T-helper 22 cell (primary cell): ENCODE results near the gene TTR.

Experiments
- DNase-seq: peaks from one replicate; pipeline ENCODE4 v3.0.0-alpha.2; 2020; ENCODE audit warnings: low read depth

TTR gene

DNA sequence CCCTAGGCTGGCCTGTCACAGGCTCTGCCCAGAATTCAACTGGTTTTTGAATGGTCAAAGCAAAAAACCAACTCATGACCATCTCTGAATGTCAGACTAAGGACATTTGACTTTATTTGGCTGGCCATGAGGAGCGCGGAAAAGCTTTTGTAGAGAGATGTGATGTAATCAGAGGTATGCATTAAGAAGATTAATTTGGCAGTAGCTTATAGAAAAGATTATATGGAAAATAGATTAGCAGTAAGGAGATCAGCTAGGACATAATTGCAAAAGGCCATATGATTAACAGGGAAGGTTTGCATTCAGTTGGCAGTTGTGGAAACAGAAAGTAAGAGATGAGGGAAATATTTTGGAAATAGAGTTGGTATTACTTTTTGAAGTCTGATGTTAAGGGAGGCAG lies 12.3 kb upstream of the TTR start:
- DNase-seq: no peak

DNA sequence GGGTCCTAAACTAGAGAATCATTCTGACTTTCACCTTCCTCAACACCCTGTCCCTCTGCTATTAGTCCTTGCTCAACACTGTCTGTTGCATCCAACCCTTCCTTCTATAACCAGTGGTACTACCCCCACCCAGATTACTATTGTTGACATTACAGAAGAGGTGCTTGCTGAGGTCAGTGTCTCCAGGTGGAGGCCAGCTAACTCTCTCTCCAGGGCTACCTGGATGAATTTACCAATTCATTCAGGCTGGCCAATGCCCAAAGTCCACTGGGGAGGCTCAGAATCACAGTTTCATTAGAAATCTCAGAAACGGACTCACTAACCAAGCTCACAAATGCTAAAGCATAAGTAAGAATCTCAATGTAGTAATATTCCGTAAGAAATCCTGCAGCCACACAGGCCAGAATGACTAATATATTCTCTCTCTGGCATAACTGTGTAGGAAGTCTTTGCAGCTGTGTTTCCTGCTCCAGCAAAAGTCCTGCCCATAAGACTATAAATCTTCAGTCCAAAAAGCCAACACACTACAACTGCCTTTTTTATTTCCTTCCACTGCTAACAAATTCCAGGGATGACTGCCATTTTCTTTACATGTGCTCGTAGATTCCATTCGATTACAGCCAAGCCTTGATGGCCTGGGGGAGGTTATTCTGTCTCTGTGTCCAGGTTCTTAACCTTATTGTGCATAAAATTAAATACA lies 10.0 kb upstream of the TTR start:
- DNase-seq: no peak

DNA sequence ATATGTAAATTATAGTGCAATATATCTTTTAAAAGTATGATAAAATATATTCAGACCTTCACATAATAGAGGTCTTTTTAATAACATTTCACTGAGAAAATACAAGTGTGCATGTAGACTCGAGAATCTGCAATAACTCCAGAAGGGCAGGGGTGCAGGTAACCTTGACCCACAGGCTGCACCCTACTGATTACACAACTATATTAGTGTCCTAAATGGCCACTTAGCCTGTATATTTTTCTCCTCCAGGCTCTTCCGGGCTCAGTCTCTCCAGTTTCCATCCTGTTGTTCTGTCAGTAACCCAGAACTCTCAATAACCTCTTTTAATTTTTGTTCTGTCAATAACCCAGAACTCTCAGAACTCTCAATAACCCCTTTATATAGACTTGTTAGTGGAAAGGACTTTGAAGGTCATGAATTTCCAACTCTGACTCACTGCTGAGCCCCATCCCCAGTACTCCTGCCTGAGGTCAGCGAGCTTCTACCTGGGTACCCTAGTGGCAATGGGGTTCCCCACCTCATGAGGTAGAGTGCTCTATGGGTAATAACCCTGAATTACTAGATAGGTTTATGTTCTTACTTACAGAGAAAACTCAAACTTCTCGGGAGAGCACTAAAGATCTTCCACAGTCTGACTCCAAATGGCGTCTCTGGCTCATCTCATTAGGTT lies 8.4 kb upstream of the TTR start:
- no peak for DNase-seq

DNA sequence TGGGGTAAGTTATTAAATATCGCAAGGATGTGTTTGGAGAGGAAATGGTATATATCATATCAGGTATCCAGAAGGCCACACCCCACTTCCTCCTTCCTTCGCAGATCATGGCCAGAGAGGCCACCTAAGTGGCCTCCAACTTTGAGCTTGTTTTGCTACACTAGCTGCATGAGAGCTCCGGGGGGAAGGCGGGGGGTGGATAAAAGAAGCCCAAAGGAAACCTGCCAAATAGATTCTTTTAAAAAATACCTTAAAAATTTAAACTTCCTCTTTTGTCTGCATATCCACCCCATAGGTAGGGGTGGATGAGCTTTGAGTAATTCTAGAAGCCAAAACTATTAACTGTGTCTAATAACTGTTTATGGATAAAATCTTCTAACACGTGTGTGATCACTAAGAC lies 5.7 kb upstream of the TTR start:
- DNase-seq: no peak

DNA sequence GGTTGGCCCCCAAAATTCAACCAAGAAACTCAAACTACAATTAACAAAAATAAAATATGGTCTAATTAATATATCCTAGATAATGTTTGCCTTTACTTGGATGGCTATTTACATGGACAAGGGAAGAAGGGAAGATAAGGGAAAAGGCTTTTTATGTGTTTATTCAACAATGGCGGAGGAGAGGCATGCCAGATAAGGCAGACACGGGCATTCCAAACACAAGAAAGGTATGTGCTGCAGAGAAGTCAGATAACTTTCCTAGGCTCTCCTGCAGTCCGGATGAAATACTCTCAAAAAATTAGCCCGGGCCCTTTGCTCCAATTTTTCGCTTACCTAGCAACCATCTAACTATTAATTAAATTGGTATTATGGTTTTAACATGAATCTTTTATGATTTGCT lies 5.1 kb upstream of the TTR start:
- DNase-seq: no peak

DNA sequence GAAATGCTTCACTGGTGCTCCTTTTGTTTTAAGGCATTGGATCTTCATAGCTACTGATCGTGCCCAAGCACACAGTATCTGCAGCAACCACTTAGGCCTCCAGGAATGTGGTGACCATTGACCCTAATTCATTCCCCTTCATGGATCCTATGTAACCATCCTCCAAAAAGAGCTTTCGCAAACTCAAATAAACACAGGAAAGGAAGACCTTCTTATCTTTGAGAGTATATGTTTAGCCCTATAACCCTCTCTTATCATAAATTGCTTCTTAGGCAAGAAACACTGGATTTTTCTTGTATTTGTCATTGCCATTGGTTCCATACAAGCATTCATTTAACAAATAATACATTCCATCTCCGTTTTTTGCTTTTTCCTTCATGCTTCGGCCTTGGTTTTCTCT lies 4.1 kb upstream of the TTR start:
- DNase-seq: no peak

DNA sequence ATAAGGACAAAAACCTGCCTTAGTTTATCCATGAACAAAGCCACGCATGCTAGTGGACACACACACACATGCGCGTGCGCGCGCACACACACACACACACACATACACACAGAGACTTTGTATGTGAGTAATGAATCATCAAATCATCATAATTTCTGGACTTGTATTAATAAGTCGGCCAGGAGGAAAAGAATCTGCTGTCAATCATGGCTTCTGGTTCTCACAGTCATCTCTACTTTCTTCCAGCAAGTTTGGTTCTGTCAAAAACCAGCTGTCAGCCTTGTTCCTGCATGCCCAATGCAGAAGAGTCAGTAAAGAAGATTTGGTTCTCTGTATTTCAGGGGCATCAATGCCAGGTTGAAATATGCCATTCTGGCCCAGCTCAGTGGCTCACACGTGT lies 1.1 kb upstream of the TTR start:
- no peak for DNase-seq

DNA sequence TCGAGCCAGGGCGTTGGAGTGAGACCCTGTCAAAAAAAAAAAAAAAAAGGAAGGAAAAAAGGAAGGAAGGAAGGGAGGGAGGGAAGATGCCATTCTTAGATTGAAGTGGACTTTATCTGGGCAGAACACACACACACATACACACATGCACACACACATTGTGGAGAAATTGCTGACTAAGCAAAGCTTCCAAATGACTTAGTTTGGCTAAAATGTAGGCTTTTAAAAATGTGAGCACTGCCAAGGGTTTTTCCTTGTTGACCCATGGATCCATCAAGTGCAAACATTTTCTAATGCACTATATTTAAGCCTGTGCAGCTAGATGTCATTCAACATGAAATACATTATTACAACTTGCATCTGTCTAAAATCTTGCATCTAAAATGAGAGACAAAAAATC lies 564 bp upstream of the TTR start:
- no peak for DNase-seq

DNA sequence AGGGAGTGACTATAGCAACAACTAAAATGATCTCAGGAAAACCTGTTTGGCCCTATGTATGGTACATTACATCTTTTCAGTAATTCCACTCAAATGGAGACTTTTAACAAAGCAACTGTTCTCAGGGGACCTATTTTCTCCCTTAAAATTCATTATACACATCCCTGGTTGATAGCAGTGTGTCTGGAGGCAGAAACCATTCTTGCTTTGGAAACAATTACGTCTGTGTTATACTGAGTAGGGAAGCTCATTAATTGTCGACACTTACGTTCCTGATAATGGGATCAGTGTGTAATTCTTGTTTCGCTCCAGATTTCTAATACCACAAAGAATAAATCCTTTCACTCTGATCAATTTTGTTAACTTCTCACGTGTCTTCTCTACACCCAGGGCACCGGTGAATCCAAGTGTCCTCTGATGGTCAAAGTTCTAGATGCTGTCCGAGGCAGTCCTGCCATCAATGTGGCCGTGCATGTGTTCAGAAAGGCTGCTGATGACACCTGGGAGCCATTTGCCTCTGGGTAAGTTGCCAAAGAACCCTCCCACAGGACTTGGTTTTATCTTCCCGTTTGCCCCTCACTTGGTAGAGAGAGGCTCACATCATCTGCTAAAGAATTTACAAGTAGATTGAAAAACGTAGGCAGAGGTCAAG lies 955 bp downstream of the TTR start:
- DNase-seq: no peak

DNA sequence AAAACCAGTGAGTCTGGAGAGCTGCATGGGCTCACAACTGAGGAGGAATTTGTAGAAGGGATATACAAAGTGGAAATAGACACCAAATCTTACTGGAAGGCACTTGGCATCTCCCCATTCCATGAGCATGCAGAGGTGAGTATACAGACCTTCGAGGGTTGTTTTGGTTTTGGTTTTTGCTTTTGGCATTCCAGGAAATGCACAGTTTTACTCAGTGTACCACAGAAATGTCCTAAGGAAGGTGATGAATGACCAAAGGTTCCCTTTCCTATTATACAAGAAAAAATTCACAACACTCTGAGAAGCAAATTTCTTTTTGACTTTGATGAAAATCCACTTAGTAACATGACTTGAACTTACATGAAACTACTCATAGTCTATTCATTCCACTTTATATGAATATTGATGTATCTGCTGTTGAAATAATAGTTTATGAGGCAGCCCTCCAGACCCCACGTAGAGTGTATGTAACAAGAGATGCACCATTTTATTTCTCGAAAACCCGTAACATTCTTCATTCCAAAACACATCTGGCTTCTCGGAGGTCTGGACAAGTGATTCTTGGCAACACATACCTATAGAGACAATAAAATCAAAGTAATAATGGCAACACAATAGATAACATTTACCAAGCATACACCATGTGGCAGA lies 3.6 kb downstream of the TTR start:
- DNase-seq: no peak

DNA sequence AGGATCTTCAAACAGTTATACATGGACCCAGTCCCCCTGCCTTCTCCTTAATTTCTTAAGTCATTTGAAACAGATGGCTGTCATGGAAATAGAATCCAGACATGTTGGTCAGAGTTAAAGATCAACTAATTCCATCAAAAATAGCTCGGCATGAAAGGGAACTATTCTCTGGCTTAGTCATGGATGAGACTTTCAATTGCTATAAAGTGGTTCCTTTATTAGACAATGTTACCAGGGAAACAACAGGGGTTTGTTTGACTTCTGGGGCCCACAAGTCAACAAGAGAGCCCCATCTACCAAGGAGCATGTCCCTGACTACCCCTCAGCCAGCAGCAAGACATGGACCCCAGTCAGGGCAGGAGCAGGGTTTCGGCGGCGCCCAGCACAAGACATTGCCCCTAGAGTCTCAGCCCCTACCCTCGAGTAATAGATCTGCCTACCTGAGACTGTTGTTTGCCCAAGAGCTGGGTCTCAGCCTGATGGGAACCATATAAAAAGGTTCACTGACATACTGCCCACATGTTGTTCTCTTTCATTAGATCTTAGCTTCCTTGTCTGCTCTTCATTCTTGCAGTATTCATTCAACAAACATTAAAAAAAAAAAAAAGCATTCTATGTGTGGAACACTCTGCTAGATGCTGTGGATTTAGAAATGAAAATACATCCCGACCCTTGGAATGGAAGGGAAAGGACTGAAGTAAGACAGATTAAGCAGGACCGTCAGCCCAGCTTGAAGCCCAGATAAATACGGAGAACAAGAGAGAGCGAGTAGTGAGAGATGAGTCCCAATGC lies 4.6 kb downstream of the TTR start:
- no peak for DNase-seq

DNA sequence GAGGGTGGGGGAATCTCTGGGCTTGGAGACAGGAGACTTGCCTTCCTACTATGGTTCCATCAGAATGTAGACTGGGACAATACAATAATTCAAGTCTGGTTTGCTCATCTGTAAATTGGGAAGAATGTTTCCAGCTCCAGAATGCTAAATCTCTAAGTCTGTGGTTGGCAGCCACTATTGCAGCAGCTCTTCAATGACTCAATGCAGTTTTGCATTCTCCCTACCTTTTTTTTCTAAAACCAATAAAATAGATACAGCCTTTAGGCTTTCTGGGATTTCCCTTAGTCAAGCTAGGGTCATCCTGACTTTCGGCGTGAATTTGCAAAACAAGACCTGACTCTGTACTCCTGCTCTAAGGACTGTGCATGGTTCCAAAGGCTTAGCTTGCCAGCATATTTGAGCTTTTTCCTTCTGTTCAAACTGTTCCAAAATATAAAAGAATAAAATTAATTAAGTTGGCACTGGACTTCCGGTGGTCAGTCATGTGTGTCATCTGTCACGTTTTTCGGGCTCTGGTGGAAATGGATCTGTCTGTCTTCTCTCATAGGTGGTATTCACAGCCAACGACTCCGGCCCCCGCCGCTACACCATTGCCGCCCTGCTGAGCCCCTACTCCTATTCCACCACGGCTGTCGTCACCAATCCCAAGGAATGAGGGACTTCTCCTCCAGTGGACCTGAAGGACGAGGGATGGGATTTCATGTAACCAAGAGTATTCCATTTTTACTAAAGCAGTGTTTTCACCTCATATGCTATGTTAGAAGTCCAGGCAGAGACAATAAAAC lies 6.5 kb downstream of the TTR start:
- no peak for DNase-seq

DNA sequence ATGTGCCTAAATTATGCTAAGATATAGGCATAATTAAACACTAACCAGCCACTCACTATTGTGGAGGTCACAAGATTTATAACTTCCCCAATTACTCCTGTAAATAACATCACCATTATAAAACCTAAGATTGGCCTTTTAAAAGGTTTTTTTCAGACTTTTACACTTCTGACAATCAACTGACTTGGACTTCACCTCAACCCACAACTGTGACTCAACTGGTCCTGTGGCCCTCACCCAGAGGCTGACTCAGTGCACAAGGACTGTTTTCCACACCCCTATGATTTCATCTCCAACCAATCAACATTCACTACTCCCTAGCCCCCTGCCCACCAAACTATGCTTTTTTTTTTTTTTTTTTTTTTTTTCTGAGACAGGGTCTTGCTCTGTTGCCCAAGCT lies 11.6 kb downstream of the TTR start:
- DNase-seq: no peak

DNA sequence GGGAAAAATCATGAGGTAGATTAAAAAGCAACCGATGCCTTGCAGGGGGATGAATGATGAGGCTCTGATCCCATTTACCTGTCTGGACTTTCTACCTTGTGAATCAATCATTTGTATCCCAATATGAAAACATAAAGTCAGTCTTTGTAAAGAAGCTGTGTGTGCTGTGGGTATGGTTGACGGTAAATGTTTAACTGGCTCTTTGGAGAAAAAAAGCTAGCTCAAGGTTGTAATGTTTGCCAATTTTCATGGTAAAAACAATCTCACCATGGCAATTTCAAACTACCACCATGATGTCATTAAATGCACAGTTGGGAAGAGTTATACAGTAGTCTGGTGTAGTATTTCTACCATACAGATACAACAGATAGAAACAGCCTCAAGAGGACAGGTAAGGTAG lies 14.6 kb downstream of the TTR start:
- no peak for DNase-seq

DNA sequence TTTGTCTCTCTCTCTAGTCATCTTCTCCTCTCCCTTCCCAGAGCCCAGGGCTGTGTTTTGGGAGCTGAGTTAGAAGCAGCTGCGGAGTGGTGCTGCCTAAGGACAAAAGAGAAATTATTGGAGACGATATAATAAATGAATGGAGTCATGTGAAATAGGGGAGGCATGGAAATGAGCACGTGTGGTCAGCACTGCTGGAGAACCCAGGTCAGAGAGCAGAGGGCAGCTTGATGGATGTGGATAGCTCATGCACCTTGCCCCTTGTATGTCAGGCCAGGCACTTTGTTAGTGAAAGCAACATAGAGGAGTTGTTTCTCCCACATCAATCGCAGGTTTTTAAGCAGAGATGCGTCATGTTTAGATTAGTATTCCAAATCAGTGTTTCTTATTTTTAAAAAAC lies 15.7 kb downstream of the TTR start:
- no peak for DNase-seq

DNA sequence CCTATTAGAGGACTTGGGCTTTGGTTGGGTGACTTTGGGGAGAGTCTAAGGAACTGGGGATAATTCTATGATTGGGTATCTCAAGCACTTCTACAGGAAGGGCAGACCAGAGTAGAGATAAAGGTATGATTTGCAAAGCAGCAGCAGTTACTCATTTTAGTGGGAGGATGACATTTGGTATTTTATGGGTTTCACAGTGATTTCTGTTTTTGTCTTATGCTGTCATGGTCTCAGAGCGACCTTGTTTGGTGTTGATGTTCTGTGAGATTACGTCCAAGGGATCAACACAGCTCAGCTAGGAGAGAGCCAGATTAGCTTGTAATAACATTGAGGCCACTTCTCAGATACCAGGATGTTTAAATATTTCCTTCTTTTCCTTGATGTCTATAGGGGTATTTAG lies 18.2 kb downstream of the TTR start:
- DNase-seq: no peak

DNA sequence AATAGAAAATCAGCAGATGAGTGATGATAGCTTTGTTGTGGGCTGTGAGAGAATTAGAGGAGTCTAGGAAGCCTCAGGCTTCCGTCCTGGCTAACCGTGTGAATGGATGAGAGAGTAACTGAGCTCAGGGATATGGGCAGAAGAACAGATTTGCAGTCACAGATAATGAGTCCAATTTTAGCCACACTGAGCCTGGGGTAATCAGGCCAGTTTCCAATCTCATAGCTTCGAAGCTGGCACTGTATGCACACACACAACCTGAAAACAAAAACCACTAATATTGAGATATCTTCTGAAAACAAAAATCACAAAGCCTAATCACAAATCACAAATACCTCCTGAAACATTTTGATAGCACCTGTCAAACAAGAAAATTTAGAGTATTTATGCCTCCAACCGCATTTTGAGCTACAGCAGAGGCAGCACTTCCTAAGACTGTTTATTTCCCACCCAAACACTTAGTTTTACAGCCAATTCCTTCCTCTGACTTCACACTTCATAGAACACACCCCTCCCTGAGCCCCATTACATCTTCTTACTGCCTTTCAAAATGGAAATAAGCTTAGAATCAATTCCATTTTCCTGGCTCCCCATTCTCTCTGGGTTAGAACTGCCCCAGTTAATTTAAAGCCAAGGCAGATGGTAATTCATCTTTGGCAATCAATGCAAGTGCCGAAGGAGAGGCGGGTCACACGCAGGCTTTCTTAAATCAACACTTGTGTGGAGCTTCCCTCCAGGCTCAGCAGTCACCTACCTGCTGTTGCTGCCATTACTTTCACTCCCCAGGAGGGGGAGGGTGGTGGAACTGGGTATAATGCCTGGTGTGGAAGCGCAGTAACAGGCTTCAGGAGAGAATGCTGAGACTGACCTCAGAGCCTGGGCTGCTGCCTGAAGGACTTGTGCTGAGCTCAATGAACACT lies 18.9 kb downstream of the TTR start:
- no peak for DNase-seq

DNA sequence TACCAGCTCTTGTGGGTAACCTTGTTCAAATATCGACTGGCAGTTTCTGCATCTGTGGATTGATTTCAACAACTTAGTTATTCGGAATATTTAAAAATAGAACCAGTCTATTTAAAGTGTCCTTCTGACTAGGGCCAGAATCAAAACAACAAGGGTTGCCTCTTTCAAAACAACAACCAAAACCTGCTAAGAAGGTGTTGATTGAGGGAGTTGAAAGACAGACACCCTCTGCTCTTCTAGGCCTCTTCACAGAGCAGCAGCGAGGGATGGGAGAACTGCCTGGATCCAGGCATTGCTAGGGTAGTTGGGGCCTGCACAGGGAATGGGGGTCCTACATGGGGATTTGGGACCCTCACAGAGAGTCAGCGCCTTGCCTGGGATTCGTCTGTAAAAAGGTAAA lies 19.8 kb downstream of the TTR start:
- no peak for DNase-seq

DNA sequence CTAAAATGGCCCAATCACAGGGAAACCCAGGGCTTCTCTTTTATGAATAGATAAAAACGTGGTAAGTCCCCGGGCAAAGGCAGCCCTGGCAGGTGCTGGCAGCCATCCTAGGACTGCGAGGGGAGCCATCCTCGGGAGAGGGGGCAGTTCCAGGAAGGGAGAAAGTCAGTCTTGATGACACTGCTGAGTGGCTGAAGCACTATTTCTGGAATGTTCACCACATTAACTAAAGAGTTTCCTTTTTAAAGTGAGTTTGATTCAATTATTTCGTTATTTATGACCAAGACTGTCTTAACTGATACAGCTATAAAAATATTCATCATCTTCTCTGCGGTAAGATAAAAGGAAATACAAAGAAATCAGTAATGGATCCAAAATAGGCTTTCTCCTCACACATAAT lies 20.4 kb downstream of the TTR start:
- DNase-seq: no peak

DNA sequence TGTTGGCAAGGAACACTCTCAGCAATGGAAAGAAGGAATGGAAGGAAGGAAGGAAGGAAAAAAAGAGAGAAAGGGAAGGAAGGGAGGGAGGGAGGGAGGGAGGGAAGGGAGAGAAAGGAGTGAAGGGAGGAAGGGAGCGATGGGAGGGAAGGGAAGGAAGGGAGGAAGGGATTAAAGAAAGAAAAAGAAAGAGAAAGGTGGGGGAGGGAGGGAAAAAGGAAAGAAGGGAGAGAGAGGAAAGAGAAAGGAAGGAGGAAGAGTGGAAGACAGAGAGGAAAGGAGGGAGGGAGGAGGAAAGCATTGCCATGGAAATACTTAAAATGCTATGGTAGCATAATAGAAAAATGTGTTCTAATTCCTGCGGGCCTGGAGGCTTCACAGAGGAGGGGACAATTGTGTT lies 22.4 kb downstream of the TTR start:
- no peak for DNase-seq
